Dermis lymphatic vessel endothelial cell (primary cell): ENCODE measurements around the gene FAM210A. TPM values are rescaled to one million over a fixed set of nuclear protein-coding genes. Genes with fewer than 3 reads are reported as not detected.

ENCODE experiments used
- total RNA-seq: library from RNA; depleted of rRNA; stranded (reverse); fragments of >200 nt; gene quantifications from 2 replicates; pipeline ENCODE4 v1.2.1, GENCODE V29; 2014

The FAM210A gene
- total RNA-seq, result 21.2 and 22.3 TPM in 2 replicates

DNA sequence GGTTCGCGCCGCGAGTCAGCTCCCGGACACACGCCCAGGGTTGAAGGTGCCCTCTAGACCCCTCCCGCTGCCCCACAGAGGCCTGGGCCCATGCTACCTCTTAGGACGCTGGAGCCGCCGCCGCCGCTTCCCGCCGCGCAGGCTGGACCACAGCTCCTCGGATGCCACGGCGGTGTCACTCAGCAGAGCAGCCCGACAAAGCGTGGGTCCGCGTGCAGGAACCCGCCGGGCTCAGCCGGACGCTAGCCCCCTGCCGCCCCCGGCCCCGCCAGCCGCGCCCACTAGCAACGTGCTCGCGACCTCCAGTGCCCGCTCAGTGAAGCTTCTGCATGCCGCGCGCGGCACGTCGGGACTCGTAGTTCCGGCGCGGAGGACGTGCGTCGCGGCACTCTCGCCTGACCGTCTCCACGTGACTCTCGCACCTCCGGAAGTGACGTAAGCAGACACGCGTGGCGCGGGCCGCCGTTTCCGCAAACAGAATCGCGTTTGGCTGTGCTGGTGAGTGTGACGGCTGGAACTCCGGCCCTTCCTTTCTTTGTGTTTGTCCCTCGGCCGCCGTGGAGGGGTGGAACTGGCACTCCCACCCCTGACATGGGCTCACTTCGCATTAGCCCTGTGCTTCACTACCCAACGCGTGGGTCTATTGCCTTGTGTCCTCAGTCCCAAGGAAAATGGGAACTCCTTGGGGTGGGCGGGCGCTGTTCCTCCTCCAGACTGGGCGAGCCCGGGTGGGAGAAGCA, at the start of gene FAM210A, which contains the start of gene RNMT:
FAM210A (minus strand) TSS at position 327 of the 740 bp plus-strand sequence. CDS start 44,481 bp downstream, outside the sequence.
RNMT (plus strand) TSS at position 442 of the 740 bp plus-strand sequence. CDS start 4,845 bp downstream, outside the sequence.

Other genes starting within 250 kb of the FAM210A start
- 21.7 TPM in 2 replicates for gene RNMT, start 115 bp upstream of the FAM210A start, total RNA-seq
- gene MC5R, start 97.6 kb upstream of the FAM210A start, total RNA-seq, result not detected in 2 replicates
- not detected in 2 replicates for gene MC2R, start 189.0 kb upstream of the FAM210A start, total RNA-seq